Endometrium (tissue), 2 donors: Measurements from ENCODE around the gene ZDHHC4.
"Not testable (repeated sequence)": the region's sequence is repeated elsewhere in the genome, so short reads cannot be mapped to it uniquely, and the experiment has no call there.

Experiments used
- FAIRE-seq: peaks from 2 replicates; lab custom pipeline; 2012; peaks lifted over from hg19 to GRCh38; lab: Jason Lieb, UNC
- donor health status: control.
- donor health status: control.

The ZDHHC4 gene

DNA sequence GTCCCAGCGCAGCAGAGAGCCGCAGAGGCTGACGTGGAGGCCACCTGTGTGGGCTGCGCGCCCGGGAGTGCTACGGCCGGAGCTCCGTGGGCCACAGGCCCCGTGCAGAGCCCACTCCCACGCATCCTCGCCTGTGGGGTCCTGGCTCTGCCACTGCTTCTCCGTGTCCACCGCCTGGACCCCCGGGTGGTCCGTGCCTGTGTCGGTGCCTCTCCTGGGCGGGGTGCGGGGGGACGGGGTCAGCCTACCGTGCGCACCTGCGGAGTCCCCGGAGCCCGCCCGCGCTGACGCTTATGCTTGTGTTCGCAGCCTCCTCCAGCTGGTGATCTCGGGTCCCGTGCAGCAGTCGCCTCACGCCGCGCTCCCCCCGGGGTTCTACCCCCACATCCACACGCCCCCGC lies 30.4 kb downstream of the ZDHHC4 start:
- FAIRE-seq: no peak

GRCh38 chr7:6608081-6608480 lies 30.8 kb downstream of the ZDHHC4 start:
- FAIRE-seq: no peak

DNA sequence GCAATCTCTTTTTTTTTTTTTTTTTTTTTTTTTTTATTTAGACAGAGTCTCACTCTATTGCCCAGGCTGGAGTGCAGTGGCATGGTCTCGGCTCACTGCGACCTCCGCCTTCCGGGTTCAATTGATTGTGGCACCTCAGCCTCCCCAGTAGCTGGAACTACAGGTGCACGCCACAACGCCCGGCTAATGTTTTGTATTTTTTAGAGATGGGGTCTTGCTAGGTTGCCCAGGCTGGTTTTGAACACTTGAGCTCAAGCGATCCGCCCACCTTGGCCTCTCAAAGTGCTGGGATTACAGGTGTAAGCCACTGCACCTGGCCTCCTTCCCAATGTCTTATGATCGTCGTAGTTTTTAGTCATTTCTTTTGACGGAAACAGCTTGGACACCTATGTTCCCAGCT lies 31.5 kb downstream of the ZDHHC4 start:
- no peak for FAIRE-seq

GRCh38 chr7:6612819-6613218 lies 35.6 kb downstream of the ZDHHC4 start:
- no peak for FAIRE-seq

DNA sequence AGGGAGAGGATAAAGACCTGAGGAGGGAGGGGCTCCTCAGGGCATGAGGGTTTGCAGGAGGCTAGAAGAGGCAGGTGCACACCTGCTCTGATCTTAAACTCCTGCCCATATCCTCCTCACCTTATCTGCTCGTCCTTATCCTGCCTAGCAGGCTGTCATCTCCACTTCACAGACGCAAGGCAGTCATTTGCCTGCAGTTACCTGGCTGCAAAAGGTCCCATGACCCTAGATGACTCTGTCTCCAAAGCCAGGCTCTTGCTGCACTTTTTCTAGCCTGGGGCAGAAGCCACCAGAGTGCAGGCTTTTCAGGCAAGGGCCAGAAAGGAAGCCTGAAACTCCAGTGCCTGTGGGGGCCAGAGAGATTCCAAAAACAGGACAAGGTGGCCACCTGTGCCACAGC lies 36.5 kb downstream of the ZDHHC4 start:
- FAIRE-seq: no peak

GRCh38 chr7:6614953-6615722 lies 37.9 kb downstream of the ZDHHC4 start, which contains the start of gene ZNF853:
Gene ZNF853, plus strand, starts transcription at chr7:6615610. Its CDS starts 565 bp downstream, at chr7:6616175.
- no peak for FAIRE-seq

- FAIRE-seq: no peak
Observed at GRCh38 chr7:6615723-6616555, 38.7 kb downstream of the ZDHHC4 start.

- FAIRE-seq: no peak
Observed at GRCh38 chr7:6616854-6617643, 39.8 kb downstream of the ZDHHC4 start.

- no peak for FAIRE-seq
Observed at GRCh38 chr7:6618621-6619020, 41.4 kb downstream of the ZDHHC4 start.

- no peak for FAIRE-seq
Observed at GRCh38 chr7:6619961-6620360, 42.7 kb downstream of the ZDHHC4 start.

- FAIRE-seq: no peak
Observed at GRCh38 chr7:6621195-6622133, 44.2 kb downstream of the ZDHHC4 start.

DNA sequence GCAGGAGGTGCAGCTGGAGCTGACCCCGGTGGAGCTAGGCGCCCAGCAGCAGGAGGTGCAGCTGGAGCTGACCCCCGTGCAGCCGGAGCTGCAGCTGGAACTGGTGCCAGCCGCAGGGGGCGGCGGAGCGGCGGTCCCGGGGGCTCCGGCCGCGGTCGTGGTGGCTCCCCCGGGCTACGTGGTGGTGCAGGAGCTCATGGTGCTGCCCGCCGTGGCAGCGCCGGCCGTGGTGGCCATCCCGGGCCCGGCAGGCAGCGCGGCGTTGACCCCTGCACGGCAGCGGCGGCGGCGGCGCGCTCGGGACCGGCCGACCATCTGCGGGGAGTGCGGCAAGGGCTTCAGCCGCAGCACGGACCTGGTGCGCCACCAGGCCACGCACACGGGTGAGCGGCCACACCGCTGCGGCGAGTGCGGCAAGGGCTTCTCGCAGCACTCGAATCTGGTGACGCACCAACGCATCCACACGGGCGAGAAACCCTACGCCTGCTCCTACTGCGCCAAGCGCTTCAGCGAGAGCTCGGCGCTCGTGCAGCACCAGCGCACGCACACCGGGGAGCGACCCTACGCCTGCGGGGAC lies 45.0 kb downstream of the ZDHHC4 start:
- FAIRE-seq: no peak

DNA sequence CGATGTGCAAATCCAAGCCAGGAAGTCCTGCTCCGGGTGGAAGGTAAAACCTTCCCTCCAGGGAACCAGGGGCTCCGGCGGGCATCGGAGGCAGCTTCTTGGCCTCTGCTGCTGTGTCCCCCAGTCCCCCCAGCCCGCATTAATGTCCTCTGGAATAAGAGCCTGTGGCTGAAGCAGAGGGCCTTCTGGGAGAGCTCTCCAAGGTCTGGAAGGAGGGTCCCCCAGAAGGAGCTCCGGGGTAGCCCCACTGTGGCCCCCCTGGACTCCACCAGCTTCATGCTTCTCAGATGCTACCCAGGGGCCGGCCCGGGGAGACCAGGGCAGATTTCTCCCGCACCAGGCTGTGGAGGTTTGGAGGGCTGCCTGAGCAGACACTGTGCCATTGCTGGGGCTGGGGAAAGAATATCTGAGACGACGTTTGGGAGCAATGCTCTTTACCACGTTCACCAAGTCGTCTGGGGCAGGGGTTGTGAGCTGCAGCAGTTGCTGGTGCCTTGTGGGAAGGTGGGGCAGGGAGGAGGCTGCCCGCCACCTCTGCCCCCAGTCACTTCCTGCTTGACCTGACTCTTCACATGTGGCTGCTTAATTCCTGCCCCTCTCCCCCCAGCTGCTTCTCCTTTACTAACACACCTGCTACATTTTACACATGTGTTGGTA lies 46.5 kb downstream of the ZDHHC4 start:
- FAIRE-seq: no peak

DNA sequence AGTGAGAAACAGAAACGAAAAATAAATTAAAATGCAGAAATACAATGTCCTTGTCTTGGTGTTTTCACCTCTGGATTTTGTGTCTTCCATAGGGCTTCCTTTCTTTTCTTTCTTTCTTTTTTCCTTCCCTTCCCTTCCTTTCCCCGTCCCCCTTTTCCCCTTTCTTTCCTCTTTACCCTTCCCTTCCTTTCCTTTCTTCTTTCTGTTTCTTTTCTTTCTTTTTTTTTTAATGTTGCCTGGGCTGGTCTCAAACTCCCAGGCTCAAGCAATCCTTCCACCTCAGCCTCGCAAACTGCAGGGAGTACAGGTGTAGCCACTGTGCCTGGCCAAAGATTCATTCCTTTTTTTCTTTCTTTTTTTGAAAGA lies 47.0 kb downstream of the ZDHHC4 start:
- no peak for FAIRE-seq

DNA sequence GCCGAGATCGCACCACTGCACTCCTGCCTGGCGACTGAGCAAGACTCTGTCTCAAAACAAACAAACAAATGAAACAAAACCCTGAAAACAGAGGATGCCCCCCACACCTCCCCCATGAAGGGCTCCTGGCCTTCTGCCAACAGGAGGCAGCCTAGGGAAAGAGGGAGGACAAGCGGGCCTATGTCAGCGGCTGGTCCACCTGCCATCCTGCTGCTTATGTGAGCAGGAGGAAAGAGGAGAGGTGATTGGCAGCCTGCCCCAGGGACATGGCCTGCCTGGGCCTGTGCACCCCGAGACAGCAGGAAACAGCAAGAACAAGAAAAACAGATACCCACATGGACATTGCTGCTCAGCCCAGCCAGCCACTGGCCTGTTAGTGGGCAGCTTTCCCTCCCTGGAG lies 50.8 kb downstream of the ZDHHC4 start:
- no peak for FAIRE-seq

DNA sequence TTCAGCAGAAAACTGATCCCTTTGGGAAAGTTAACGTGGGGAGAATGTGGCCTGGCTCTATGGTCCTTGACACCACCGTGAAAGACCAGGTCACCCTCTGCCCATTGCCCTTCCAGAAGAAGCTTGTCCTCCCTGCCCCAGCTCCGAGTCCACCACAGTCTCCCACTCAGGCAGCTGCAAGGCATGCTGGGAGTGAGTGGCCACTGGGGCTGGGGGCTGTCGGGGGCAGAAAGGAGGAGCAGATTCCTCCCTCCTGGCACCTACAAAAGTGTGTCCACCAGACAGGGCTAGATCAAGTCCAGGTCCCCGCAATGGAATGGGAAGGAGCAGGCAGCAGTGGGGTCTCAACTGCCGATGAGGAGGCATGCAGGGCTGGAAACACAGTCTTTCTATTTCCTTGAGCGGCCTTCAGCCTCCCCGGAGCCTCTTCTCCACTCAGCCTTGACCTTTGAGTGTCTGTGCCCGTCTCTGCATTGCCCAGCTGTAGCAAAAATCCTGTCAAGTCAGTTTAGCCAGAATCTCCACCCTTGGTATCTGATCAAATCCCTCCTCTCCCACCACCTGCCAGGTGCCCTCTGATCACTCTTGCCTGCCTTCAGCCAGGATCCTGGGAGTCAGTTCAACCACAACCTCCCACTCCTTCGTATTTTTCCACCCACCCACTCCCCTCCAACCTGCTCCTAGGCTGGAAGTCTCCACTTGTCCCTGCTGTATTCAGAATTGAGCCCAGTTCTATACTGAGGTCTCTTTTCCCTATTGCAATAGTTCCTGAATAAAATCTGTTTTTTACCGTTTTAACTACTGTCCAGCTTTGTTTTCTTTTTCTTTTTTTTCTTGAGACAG lies 53.0 kb downstream of the ZDHHC4 start:
- no peak for FAIRE-seq

DNA sequence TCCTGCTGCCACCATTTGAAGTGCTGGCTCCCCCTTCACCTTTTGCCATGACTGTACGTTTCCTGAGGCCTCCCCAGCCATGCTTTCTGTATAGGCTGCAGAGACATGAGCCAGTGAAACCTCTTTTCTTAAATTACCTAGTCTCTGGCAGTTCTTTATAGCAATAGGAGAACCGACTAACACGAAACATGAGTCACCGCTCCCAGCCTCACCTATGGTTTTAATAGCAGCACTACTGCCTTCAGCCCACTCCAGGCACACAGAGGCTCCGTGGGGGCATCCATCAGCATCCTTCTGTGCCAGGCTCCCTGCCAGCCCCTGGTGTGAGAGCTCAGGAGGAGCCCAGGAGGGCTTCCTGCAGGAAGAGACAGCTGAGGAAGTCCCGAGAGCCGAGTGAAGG lies 54.4 kb downstream of the ZDHHC4 start:
- no peak for FAIRE-seq

DNA sequence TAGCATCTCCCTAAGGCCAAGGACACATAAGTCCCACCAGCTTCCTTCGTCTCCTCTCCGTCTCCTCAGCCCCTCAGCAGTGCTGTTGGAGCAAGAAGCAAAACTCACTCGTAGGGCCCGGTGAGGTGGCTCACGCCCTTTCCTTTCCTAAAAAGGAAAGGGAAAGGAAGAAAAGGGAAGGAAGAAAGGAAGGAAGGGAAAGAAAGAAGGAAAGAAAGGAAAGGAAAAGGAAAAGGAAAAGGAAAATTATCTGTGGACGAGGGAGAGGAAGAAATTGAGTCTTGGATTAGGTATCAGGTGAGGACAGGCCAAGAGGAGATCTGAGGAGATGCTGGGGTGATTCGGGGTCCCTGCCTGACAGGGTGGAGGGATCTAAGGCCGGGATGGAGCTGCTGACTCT lies 56.8 kb downstream of the ZDHHC4 start:
- FAIRE-seq: no peak

DNA sequence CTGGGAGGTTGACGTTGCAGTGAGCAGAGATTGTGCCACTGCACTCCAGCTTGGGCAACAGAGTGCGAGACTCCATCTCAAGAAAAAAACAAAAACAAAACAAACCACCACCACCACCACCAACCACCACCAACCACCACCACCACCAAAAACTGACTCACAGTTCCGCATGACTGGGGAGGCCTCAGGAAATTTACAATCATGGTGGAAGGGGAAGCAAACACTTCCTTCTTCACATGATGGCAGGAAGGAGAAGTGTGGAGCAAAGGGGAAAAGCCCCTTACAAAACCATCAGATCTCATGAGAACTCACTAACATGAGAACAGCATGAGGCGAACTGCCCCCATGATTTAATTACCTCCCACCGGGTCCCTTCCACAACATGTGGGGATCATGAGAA lies 57.7 kb downstream of the ZDHHC4 start:
- not testable (repeated sequence) for FAIRE-seq
